Medulla oblongata (tissue), 1 donor: ENCODE results near the gene EEIG1.
"Not testable (repeated sequence)": the region's sequence is repeated elsewhere in the genome, so short reads cannot be mapped to it uniquely, and the experiment has no call there.

Source experiments
- DNase-seq: peaks from one replicate; pipeline ENCODE4 v3.0.0-alpha.2; 2015; ENCODE audit errors: extremely low spot score

EEIG1 gene

DNA sequence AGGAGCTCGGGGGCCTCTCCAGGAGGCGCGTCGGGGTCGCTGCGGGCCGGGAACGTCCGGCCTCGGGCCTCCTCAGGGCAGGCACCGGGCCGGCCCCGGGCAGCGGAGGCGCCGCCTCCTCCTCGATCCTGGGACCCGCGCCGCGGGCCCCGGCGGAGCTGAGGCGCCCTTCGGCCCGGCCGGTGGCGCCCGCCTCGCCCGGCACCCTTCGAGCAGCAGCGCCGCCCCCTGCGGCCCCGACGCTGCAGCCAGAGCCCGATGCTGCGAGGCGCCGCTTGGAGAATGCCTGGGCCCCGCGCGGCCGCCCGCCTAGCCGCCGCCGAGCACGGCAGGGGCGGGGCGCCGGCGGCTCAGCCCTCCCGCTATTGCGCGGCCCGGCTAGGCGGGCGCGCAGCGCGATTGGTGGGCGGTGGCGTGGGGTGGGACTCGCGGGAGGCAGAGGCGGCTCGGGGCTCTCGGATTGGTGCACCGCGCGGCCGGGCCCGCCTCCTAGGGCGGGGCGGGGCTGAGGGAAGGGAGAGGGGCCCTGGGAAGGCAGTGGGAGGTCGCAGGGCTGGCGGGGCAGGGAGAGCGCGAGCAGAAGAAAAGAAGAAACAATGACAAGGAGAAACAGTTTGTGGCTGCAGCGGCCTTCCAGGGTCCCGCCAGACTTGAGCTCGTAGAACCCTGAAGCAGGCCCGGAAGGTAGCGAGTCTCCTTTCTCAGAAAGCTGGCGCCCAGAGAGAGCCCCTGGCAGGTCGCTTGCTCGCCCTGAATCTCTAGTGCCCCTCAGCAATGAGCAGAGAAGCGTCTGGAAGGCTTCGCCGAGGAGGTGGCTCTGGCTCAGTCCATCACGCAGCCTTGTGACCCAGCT is at the start of gene EEIG1:
TSS of gene EEIG1 (minus strand) at position 284 of the 853 bp plus-strand sequence. CDS start 852 bp downstream, outside the sequence.
- DNase-seq: peak; percentile 98

DNA sequence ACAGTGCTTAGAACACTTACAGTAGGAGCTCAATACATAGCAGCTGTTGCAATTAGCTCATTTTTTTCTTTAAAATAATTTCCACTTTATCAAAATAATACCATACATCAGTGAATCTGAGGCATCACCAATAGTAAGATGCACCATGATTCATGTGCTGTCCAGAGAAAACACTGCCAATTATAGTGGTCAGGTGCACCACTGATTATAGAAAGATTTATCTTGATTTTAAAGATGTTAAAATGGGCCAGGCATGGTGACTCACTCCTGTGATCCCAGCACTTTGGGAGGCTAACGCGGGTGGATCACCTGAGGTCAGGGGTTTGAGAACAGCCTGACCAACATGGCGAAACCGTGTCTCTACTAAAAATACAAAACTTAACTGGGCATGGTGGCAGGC is 46.9 kb upstream of the EEIG1 start:
- DNase-seq: no peak

DNA sequence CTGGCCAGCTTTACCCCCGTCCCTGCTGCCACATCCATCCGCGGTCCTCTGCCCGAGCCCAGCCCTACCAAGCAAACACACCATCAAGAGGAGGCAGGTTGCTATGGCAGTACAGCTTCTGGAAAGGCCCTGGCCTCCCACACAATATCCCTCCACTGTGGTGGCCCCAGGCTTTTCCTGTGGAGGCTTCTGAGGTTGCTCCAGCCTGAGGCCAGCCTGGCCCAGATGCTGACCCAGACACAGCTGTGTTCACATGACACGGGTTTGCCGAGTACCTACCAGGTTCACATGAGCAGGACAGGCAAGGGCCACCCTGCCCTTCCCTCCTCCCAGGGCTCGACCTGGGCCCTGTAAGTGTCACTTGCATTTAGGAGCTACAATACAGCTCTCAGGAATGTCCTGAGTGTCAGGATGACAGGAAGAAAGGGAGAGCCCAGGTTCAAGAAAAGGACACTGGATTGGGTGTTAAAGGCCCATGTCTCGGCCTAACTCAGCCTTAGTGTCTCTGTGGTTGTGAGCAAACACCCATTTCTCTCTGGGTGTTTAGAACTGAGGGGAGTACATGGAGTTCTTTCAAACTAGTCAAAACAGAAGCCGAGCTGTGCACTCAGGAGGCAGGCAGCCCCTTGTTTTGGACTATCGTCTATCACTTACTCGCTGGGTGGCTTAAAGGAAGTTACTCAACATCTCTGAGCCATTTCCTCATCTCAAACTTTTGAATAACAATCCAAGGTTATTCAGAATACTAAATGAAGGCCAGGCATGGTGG is 46.2 kb upstream of the EEIG1 start:
- no peak for DNase-seq

DNA sequence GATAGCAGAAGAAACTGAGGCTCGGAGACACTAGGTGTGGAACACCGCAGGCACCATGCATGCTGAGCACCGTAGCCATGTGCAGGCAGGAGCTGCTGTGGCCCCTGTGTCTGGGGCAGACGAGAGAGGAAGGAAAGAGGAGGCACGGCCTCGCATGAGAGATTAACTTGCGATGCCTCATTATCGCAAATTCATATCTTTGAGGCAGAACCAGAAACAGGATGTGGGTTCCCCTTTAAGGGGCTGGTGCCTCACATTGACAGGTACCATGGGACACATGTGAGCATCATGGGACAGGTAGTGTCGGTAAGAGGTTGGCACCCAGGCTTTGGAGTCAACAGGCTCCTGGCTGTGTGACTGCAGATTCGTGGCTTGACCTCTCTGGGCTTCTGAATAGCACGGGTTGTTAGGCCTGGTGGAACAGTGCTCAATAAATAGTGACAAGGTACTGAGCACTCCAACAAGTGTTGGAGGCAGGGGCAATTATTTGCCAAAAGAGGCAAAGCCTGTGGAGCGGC is 45.5 kb upstream of the EEIG1 start:
- DNase-seq: no peak

DNA sequence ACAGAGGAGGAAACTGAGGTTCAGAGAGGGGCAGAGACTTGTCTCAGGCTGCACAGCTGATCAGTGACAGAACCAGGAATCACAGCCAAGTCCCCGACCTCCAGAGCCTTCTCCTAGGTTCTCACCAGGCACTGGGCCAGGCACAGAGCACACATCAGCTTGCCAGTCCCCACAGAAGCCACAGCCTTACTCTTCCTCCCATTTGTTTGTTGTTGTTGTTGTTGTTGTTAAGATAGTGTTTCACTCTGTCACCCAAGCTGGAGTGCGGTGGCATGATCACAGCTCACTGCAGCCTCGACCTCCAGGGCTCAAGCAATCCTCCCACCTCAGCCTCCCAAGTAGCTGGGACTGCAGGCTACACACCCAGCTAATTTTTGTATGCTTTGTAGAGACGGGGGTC is 44.9 kb upstream of the EEIG1 start:
- DNase-seq: no peak

DNA sequence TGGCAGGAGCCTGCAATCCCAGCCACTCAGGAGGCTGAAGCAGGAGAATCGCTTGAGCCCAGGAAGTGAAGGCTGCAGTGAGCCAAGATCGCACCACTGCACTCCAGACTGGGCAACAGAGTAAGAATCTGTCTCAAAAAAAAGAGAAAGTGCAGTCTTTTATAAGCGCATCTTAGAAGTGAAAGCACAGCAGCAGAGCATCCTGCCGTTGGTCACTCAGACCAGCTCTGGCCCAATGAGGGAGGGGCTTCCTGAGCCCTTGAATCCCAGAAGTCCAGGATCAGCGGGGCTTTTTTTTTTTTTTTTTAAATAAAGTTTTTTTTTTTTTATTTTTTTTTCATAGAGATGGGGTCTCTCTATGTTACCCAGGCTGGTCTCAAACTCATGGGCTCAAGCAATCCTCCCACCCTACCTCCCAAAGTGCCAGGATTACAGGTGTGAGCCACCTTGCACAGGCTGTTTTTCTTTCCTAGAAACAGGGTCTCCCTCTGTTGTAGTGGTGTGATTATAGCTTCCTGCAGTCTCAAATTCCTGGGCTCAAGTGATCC is 44.0 kb upstream of the EEIG1 start:
- no peak for DNase-seq

DNA sequence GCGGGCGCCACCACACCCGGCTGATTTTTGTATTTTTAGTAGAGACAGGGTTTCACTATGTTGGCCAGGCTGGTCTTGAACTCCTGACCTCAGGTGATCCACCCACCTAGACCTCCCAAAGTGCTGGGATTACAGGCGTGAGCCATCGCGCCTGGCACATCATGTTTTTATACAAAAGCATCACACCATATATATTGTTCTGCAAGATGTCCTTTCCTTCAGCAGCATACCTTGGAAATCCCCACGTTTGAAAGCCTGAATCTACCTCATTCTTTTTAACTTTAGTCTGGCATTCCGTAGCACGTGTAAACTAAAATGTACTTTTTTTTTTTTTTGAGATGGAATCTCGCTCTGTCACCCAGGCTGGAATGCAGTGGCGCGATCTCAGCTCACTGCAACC is 42.9 kb upstream of the EEIG1 start:
- not testable (repeated sequence) for DNase-seq

DNA sequence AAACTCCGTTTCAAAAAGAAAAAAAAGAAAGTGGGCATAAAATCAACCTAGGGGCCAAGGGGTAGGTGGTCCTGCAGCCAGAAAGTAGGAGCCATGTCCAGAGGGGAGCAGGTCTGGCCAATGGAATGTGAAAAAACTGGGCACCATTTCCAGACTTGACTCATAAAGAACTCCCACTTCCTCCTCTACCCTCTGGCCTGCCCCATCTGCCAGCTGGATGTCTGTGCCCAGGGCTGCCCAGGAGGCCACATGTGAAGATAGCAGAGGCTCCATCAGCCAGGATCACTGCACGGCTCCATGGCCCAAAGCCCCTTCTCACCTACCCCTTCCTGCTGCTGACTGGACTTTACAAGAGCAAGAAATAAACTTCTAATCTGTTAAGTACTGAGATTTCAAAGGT is 42.1 kb upstream of the EEIG1 start:
- no peak for DNase-seq

DNA sequence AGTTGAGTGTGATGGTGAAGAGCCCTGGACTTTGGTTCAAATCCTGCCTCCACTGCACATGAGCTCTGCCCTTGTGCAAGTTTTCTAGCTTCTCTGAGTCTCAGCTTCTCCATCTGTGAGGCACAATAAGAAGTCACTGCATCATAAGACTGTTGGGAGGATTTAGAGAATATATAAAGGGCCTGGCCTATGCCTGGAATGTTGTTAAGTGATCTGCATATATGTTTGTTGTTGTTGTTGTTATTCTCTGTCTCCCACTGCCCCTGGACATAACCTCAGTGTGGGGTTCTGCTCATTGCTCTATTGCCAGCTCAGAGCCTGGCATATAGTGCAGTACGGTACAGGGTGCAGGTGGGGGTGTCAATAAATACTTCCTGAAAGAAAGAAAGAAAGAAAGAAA is 40.3 kb upstream of the EEIG1 start:
- DNase-seq: no peak

DNA sequence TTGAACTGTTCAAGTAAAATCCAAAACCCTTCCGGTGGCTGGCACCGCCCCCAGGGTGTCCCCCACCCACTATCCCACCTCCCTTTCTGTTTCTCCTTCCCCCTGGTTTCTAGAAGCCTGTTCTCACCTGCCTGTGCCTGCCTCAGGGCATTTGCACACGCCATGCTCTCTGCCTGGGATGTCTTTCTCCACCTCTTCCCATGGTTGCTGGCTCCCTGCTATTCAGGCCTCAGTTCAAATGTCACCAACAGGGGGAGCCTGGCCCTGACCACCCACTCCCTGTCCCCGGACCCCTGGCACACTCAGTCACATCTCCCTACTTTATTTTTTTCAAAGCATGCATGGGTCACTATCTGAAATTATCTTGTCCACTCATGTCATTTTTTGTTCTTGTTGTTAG is 39.9 kb upstream of the EEIG1 start:
- DNase-seq: no peak

DNA sequence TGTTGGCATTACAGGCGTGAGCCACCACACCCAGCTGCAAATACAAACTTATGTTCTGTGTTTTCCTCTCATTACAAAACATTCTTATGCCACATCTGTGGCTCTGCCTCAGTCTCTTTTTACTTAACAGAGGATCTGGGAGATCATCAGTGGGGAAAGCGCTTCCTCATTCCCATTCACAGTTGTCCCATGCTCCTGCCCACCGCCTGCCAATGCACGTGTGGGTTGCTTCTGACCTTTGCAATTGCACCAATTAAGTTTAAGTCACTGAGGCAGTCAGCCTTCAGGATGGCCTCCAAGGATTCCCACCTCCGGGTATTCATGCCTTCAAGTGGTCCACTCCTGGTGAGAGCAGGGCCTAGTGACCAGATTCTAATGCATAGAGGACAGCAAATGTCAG is 34.9 kb upstream of the EEIG1 start:
- DNase-seq: no peak

DNA sequence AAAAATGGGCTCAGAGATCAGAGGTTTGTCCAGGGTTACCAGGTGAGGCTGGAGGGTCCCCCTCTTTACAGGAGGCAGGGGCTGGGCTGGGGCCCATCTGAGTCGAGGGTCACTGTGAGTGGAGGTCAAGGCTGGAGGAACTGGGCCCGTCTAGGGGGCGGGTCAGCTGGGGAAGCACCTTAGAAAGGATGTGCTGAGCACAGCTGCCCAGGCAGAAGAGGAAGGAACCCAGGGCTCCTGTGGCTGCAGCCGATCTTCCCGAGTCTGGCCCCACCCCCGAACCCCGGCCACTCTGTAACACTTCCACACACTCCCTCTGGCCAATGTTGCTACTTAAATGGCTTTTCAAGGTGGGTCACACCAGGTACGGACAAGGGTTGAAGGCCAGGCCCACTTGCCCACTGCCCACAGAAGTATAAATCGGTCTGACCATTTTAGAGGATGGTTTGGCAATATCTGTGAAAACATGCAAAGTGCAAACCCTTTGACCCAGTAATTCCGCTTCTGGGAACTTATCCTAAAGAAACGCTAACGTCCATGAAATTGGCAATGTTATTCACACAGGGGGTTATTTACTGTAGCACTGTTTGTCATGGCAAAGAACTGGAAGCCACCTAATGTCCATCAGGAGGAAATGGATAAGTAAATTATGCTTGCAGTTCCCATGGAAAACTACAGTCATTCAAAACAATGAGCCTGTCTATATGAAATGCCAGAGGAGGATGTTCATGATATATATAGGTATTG is 30.5 kb upstream of the EEIG1 start:
- peak; percentile 13 for DNase-seq

DNA sequence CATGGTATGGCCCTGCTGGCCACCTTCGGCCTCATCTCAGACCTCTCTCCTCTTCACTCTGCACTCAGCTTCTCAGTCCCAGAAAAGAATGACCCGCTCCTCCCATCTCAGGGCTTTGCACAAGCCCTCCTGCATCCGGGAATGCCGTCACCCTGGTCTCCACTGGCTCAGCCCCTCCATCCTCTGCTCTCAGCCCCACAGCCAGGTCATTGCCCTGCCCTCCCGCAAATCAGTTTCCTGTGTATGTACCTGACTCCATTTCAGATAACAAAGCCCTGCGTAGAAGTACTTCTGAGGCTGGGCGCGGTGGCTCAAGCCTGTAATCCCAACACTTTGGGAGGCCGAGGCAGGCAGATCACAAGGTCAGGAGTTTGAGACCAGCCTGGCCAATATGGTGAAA is 28.9 kb upstream of the EEIG1 start:
- DNase-seq: no peak

DNA sequence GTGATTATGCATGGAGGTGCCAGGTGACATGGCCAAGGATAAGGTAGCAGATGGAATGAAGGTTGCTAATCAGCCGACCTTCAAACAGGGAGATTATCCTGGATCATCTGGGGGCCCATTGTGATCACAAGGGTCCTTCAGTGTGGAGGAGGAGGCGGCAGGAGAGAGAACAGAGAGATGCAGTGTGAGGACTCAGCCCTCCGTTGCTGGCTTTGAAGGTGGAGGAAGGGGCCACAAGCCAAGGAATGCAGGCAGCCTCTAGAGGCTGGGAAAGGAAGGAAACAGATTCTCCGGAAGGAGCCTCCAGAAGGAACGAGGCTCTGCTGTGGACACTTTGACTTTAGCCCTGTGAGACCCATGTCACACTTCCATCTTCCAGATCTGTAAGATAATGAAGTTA is 27.4 kb upstream of the EEIG1 start:
- no peak for DNase-seq

DNA sequence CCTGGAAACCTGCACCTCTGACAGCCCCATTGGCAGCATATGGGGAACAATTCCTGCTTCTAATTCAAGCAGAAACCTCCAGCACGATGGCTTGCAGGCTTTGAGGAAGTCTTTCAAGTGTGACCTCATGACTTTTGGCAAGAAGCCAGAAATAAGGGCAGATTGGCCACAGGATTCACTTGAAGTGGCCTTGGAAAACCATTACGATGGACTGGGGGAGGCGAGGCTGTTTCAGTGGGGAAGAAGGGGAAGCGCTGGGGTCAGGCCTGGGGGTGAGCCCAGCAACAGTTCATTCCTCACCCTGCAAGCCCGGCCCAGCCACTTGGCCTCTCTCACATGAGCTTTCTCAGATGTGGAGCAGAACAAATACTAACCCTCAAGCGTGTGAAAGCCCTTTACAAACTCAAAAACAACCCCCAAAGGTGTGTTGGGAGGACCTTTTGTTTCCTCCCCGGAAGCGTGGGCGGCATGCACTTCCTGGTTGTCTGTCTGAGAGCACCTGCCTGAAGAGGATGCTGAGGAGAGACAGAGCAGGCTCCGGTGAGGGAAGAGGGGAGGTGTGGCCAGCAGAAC is 26.9 kb upstream of the EEIG1 start:
- peak; percentile 86 for DNase-seq

DNA sequence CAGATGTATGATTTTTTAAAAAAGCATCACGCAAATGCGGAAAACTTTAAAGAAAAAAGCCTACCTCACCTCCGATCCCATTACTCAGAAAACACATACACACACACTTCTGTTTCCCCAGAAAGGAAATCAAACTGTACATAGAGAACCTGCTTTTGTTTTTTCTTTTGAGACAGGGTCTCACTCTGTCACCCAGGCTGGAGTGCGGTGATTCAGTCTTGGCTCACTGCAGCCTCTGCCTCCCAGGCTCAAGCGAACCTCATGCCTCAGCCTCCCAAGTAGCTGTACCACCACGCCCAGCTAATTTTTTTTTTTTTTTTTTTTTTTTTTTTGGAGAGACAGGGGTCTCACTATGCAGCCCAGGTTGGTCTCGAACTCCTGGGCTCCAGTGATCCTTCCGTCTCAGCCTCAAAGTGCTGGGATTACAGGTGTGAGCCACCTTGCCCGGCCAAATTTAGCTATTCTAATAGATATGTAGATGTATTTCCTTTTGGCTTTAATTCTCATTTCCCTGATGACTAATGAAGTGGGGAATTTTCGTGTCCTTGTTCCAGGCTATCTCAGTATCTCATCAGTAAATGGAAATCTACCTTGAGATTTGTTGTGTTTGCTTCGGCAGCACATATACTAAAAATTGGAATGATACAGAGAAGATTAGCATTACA is 25.7 kb upstream of the EEIG1 start:
- DNase-seq: no peak

DNA sequence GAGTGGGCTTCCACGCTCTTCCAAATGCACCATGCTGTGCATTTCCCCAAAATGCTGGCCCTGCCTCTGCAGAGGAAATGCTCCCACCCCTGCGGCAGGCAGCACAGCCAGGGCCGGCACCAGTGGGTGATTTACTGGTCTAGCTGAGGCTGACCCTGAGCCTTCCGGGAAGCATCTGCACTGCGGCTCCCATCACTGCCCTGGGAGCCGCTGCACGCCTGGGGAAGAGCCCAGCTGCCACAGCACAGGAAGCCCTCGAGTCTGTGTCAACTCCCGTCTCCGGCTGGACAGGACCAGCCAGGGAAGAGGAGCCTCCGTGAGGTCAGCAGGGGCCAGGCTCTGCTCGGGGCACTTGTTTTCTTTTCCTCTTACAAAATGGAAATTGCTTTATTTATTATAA is 25.1 kb upstream of the EEIG1 start:
- no peak for DNase-seq

DNA sequence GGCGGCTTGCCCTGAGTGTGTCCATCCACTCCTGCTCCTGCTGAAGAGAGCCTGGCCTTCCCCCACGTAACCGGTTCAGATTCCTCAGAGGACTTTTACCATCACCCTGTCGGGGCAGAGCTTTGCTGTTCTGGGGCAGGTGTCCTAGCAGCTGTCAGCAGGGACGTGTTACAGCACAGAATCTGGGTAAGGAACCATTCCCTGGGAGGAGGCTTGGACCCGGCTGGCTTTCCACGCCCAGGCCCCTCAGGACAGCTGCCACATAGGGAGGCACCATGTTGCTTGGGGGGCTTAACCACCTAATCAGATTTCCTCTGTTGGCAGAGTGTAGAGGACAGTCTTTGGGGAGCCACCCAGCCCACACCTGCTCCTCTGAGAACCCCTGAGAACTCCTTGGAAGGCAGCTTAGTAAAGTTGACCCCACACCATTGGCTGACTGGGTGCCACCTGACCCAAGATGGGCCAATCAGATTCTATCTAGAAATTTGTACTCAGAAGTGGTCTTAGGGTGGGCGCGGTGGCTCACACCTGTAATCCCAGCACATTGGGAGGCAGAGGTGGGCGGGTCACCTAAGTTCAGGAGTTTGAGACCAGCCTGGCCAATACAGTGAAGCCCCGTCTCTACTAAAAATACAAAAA is 23.3 kb upstream of the EEIG1 start:
- DNase-seq: no peak

DNA sequence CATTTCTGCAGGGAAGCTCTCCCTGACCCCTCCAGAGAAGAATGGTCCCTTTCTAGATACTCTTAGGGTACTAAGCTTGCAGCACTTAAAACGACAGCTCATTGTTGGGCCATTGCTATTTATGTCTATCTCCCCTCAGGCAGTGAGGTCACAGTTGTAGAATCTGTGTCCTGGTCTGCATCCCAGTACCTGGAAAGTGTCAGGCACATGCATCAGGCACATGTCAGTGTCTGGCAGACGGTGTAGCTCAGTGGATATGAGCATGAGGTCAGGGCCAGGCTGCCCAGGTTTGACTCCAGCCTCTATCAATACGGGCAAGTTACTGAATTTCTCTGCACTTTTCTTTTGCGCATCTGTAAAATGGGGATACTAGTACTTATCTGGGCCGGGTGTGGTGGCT is 22.2 kb upstream of the EEIG1 start:
- no peak for DNase-seq

DNA sequence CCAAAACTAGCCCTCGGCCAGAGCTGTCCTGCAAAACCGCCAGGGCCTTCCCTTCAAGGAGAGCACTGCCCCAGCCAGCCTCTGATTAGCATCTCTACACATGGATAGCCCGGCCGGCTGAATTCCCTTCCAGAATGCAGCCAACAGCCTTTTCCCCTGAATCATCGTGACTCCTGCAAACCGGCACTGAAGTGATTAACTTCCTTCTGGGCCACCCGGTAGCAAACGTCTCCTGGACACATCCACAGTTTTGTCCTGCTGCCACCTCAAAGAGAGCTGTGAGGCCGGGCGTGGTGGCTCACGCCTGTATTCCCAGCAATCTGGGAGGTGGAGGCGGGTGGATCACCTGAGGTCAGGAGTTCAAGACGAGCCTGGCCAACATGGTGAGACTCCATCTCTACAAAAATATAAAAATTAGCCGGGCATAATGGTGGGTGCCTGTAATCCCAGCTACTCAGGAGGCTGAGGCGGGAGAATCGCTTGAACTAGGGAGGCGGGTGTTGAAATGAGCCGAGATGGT is 21.1 kb upstream of the EEIG1 start:
- no peak for DNase-seq
